22Rv1 (cell line): ENCODE results near the gene HBP1.

Experiments used
- H3K27ac ChIP-seq: fragments of 450-650 bp; 2 replicates; pipeline ENCODE4 v1.5.1; 2017
- CTCF ChIP-seq: fragments of 450-650 bp; IDR thresholded peaks from 2 replicates; pipeline ENCODE4 v1.5.1; 2017; ENCODE audit warnings: mild to moderate bottlenecking
- ZFX ChIP-seq: fragments of 450-650 bp; IDR thresholded peaks from 2 replicates; pipeline ENCODE4 v1.6.1; 2017; ENCODE audit warnings: antibody characterized with exemption, borderline replicate concordance

The HBP1 gene

GRCh38 chr7:107194052-107194451 is 25.2 kb downstream of the HBP1 start:
- TF ChIP-seq ZFX (no peak), CTCF (peak; percentile 35)
- peak overlapping the region; percentile 78 for H3K27ac ChIP-seq

- H3K27ac ChIP-seq: peak overlapping the region; percentile 62
- TF ChIP-seq CTCF (no peak), ZFX (no peak)
These were observed 28.2 kb downstream of the HBP1 start for GRCh38 chr7:107196834-107197610.

- TF ChIP-seq ZFX (no peak), CTCF (peak; percentile 85)
These were observed 33.1 kb downstream of the HBP1 start for GRCh38 chr7:107201795-107202450.

GRCh38 chr7:107203607-107204006 is 34.8 kb downstream of the HBP1 start:
- TF ChIP-seq ZFX: no peak
- no peak for TF ChIP-seq CTCF
- H3K27ac ChIP-seq: no peak overlapping the region

More at GRCh38 chr7:107201795-107202450, 33.1 kb downstream of the HBP1 start:
- no peak overlapping the region for H3K27ac ChIP-seq

GRCh38 chr7:107206136-107206535 is 37.3 kb downstream of the HBP1 start:
- TF ChIP-seq CTCF: no peak
- no peak for TF ChIP-seq ZFX
- H3K27ac ChIP-seq: no peak overlapping the region

- TF ChIP-seq CTCF: no peak
- TF ChIP-seq ZFX: no peak
- no peak overlapping the region for H3K27ac ChIP-seq
These were observed 37.9 kb downstream of the HBP1 start for GRCh38 chr7:107206706-107207105.

- TF ChIP-seq ZFX: no peak
- TF ChIP-seq CTCF: no peak
- no peak overlapping the region for H3K27ac ChIP-seq
These were observed 38.7 kb downstream of the HBP1 start for GRCh38 chr7:107207459-107207858.
